ENCODE results near the gene LGALS3.
A peak's percentile ranks its signal among the peaks of the same experiment; 100 is the strongest.

Gene LGALS3

GRCh38 chr14:55133416-55133815 is 4.4 kb downstream of the LGALS3 start:
- DNase-seq = no peak

DNA sequence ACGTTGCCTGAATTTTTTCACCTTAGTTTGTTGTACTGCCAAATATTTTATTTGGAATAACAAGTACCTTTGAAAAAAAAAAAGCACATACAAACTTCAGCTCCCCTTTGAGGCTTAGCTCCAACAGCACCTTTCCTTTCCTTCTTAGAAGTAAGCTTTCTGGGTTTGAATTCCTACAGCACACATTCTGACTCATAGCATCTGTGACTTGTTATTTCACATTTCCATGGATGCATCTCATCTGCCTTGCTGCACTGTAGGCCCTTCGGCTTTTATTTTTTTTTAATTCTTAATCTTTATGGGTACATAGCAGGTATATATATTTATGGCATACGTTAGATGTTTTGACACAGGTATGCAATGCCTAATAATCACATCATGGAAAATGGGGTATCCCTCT is 7.2 kb downstream of the LGALS3 start:
- no peak for DNase-seq

DNA sequence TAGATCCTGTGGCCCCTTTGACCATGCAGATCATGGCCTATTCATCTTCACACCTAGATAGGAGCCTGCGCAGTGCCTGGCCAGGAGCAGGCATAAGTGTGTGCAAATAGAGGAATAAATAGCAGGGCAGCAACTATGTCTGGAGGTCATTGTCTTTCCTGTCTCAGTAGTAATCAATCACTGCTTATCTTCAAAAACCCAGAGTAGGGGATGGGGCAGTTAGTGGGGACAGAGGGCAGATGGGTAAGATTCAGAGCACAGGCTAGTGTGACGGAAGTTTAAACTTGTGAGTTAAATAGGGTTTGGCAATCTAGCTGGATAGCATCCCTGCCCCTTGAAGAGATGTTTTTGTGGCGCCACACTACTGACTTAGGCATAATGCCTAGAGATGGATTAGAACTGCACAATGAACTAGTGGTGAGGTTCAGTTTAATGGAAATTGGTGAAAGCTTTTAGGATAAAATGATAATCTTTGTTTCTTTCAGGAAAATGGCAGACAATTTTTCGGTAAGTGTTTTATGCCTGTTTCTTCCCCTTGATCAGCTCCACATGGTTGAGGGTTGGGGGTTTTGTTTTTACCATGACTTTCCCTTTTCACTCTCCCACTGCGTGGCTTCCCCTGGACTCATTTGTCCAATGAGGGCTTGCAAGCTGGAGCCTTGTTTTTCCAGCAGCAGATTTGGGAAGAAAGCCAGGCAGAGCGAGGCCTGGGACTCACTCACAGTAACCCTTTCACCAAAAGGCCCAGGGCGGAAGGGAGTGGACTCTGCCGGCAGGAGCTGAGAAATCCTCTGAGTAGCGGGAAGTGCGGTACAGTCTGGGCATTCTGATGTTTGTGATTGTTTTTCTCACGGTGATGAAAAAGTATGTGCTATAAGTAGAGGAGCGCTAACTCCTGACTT is 8.1 kb downstream of the LGALS3 start:
- no peak for DNase-seq

DNA sequence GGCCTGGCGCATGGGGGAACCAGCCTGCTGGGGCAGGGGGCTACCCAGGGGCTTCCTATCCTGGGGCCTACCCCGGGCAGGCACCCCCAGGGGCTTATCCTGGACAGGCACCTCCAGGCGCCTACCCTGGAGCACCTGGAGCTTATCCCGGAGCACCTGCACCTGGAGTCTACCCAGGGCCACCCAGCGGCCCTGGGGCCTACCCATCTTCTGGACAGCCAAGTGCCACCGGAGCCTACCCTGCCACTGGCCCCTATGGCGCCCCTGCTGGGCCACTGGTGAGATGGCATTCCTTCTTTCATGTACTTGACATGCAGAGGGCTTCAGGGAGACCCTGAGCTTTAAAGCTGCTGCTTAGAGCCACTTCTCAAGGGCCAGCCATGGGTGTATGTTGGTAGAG is 9.0 kb downstream of the LGALS3 start:
- DNase-seq = no peak

GRCh38 chr14:55139141-55139540 is 10.1 kb downstream of the LGALS3 start:
- DNase-seq = no peak

DNA sequence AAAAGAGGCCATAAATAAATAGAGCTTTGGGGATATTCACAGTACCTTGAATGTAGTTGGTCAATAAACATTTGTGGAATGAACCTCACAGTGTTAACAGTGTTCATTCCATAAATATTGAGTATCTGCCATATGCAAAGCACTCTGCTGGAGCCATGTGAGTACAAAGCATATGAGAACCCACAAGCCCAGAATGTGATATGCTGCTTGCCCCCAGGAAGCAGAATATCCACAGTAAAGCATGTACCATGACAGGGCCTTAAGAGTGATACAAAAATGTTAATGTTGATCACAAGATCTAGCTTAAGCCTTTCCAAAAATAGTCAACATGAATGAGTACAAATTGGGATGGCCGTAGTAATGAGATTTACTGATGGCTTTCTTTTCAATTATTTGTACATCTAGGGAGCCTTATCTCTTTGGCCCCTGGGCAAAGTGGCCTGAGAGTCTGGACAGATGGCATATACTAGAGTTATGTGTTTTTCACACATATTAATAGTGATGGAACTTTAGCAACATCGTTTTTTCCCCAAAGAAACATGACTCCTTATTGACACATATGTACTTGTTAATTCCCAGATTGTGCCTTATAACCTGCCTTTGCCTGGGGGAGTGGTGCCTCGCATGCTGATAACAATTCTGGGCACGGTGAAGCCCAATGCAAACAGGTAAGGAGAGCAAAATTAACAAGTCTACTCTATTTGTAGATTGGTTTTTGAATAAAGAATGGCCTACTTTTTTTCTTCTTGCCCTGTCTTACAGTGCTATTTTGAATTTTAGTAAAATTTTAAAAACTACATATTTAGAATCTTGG is 10.9 kb downstream of the LGALS3 start:
- no peak for DNase-seq

- DNase-seq = no peak
Observed at GRCh38 chr14:55141825-55142224, 12.8 kb downstream of the LGALS3 start.

GRCh38 chr14:55142466-55142865 is 13.4 kb downstream of the LGALS3 start:
- no peak for DNase-seq

DNA sequence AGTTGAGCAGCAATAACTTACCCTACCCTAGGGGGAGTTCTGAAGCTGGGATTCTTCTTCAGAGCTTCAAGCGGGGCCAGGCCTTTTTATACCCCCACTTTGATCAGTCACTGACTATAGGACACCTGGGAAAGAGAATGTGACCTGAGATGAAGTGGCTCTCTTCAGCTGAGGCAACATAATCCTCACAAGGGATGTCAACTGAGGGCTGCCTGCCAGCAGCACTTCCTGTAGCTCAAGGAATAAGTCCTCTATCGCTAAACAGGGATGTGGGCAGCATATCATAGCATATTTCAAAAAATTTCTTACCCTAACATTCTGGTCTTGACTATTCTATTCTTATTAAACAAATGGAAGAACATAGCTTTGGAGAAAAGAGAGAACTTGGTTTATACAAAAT is 17.4 kb downstream of the LGALS3 start:
- DNase-seq = no peak

DNA sequence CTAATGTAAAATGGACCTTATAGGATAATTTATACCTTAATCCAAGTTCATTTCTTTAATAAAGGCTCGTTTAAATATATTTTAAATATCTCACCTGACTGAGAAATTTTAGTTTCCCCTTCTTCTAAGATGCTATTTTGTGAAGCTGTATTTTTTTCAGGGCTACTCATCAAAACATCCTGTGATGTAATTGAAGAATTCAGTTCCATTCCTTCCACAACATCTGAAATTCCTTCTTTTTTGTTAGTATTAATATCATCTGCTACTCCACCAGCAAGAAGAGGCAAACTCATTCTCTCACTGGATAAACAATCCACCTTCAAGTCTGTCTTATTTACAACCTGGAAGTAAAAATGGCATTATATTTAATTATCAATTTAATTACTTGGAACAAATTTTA is 22.5 kb downstream of the LGALS3 start:
- no peak for DNase-seq

GRCh38 chr14:55152052-55152753 is 23.2 kb downstream of the LGALS3 start:
- no peak for DNase-seq

DNA sequence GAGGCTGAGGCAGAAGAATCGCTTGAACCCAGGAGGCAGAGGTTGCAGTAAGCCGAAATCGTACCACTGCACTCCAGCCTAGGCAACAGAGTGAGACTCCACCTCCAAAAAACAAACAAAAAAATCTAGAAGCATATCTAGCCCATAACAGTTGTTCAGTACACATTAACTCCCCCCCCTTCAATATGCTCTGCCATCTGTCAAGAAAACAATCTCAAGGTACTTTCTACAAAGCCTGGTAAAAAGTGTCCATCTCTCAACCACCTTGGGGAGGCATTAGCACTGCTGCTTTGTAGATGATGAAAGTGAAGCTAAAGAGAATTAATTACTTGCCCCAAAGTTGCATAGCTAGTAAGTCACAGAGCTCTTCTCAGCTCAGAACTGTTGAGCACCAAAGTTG is 24.9 kb downstream of the LGALS3 start:
- DNase-seq = no peak

- no peak for DNase-seq
Observed at GRCh38 chr14:55157080-55157479, 28.0 kb downstream of the LGALS3 start.

- DNase-seq = no peak
Observed at GRCh38 chr14:55158412-55158811, 29.4 kb downstream of the LGALS3 start.

- DNase-seq = peak; percentile 8
Observed at GRCh38 chr14:55160989-55161388, 31.9 kb downstream of the LGALS3 start.

GRCh38 chr14:55170526-55170925 is 41.5 kb downstream of the LGALS3 start:
- DNase-seq = no peak

DNA sequence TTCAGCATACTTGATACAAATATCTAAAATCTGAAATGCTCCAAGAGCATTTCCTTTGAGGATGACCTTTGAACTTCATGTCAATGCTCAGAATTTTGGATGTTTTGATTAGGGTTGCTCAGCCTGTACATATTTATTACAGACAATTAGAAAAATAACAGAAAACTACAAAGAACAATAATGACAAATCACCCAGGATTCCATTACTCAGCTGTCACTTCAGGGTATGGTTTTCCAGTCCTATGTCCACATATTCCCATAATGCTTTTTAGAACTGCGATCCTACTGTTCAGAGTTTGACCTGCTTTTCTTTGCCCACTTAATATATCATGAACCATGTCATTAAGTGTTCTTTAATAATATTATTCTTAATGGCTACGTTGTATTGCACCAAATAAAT is 51.0 kb downstream of the LGALS3 start:
- DNase-seq = no peak

DNA sequence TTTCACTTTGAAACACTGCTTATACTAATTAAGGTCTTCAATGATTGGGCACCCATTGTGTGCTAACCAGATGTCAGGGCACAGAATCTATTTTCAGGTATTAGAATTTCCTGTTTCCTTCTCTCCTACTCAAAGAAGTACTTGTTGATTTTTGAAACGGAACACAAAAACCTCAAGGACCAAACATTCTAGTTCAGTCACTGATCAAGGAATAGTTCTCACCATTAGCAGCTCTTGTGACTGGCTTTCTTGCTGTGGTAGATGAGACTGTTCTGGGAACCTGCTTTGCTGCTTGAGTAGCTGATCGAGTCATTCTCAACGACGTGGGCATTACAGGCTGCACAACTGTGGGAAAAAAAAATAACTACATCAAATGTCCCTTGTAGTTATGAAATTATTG is 51.4 kb downstream of the LGALS3 start:
- DNase-seq = no peak

DNA sequence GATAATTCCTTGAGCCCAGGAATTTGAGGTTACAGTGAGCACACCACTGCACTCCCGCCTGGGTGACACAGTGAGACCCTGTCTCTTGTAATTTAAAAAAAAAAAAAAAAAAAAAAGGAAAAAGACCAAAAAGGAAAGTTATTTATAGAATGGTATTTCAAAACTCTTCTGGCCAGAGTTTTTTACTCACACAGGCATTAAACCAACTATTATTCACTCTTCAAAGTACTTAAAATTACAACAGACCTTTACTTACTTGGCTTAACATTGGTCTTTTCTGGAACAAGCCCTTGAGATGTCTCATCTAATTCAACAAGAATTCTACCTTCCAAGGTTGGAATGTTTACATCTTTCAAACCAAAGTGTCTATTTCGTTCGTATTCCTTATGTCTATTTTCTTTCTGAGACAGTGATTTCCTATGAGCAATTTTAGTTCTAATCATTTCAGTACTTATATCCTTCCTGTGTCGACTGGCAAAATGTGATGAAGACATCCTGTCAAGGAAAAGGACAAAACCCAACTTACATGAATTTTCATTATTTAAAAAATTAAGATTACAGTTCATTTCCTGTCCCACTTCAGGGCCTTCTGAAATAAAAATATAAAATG is 59.7 kb downstream of the LGALS3 start:
- DNase-seq = no peak

DNA sequence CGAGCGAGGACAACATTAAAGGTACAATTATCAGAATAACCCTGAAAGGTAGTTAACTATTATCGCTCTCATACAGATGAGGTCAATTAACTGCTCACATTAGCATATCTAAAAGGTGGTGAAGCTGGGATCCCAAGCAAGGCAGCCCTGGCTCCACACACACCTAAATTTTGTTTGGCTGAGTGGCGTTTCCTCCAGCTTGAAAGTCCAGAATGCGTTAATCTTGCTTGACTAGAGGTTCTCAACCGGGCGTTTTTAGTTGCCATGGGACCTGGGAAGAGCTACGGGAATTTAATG is 61.8 kb downstream of the LGALS3 start:
- DNase-seq = no peak

DNA sequence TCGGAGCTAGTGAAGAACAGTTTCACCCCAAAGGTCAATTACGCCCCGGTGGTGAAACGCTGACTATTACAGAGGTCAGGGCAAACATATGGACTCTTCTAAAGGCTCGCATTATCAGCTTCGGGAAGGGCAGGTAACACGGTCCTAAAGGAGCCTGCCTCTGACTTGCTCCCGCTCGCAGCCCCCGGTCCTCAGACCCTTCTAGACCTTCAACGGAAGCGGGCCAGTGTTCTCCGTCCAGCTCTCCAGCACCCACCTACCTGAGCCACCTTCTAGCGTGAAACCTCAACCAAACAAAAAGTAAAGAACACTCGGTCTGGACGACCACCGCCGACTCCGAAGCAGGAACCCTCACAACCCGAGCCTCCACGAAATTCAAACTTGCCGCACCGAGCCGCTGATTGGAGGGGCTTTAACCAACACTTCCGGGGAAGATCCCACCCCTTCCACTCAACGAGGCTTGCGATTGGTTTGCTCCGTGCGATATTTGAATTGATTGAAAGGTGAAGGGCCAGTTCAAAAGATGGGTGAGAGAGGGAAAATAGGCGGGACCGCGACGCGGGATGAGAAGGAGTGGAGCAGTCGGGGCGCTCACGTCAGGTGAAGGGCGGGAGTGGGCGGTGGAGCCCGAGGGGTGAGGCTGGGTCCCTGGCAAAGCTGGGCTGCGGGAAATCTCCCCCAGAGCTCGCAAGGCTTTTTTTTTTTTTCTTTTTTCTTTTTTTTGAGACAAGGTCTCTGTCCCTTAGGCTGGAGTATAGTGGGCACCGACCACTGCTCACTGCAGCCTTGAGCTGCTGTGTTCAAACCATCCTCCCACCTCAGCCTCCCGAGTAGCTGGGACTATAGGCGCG is 62.4 kb downstream of the LGALS3 start, which contains the start of gene DLGAP5:
TSS of gene DLGAP5 (minus strand) at position 383 of the 851 bp plus-strand sequence. CDS start 2,406 bp downstream, outside the sequence.
- DNase-seq = peak; percentile 99

GRCh38 chr14:55192054-55192621 is 63.1 kb downstream of the LGALS3 start:
- no peak for DNase-seq

All from NCI-H187 treated with DMSO at 0.1 percent for 48 hours (cell line).